Prostate gland (tissue), 2 donors: ENCODE measurements around the gene DNM3.

ENCODE experiments used
- CTCF ChIP-seq, 4 experiments: fragments of 200-600 bp in 2 of 4; fragments of 450-650 bp in 2 of 4; sonication (generic) in 2 of 4; IDR thresholded peaks; 1 replicate in 3 of 4; 2 replicates in 1 of 4; pipeline ENCODE4 v1.5.1; 2016 to 2019; ENCODE audit warnings: antibody characterized with exemption in 4 of 4, mild to moderate bottlenecking in 2 of 4, moderate library complexity in 2 of 4
- POLR2A ChIP-seq: fragments of 450-650 bp; IDR thresholded peaks from one replicate; pipeline ENCODE4 v1.6.1; 2016; ENCODE audit warnings: antibody characterized with exemption, mild to moderate bottlenecking

- no peak for TF ChIP-seq POLR2A
- no peak for TF ChIP-seq CTCF (IDR thresholded peaks at IDR 0.05)
Observed at GRCh38 chr1:172068334-172068733, 227.0 kb downstream of the DNM3 start.
